GM12801 (cell line): Measurements from ENCODE around the gene DSCAM.

Experiments used
- TF ChIP-seq, protein P1 (sequence below): IDR thresholded peaks from one replicate; pipeline ENCODE4 v1.5.1; 2011; ENCODE audit warnings: control low read depth; ENCODE audit not compliant: insufficient read length; ENCODE audit errors: extremely low read depth

The DSCAM gene

DNA sequence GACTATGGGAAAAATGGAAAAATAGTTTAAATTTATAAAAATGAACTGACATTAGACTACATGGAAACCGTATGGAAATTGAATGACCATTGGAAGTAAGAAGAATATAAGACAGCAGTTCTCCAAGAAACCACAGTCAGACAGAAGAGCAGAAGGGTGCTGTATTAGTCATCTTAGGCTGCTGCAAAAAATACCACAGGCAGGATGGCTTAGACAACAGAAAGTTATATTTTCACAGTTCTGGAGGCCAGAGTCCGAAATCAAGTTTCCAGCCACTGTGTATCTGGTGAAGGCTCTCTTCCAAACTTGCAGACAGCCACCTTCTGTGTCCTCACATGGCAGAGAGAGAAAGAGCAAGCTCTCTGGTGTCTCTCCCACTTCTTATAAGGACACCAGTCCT, 175.2 kb downstream of the DSCAM start:
- TF ChIP-seq, protein P1, sequence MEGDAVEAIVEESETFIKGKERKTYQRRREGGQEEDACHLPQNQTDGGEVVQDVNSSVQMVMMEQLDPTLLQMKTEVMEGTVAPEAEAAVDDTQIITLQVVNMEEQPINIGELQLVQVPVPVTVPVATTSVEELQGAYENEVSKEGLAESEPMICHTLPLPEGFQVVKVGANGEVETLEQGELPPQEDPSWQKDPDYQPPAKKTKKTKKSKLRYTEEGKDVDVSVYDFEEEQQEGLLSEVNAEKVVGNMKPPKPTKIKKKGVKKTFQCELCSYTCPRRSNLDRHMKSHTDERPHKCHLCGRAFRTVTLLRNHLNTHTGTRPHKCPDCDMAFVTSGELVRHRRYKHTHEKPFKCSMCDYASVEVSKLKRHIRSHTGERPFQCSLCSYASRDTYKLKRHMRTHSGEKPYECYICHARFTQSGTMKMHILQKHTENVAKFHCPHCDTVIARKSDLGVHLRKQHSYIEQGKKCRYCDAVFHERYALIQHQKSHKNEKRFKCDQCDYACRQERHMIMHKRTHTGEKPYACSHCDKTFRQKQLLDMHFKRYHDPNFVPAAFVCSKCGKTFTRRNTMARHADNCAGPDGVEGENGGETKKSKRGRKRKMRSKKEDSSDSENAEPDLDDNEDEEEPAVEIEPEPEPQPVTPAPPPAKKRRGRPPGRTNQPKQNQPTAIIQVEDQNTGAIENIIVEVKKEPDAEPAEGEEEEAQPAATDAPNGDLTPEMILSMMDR = no peak

- TF ChIP-seq, protein P1 = no peak
Observed at GRCh38 chr21:40668555-40669275, 178.2 kb downstream of the DSCAM start.

- TF ChIP-seq, protein P1 = no peak
Observed at GRCh38 chr21:40667967-40668366, 179.0 kb downstream of the DSCAM start.

DNA sequence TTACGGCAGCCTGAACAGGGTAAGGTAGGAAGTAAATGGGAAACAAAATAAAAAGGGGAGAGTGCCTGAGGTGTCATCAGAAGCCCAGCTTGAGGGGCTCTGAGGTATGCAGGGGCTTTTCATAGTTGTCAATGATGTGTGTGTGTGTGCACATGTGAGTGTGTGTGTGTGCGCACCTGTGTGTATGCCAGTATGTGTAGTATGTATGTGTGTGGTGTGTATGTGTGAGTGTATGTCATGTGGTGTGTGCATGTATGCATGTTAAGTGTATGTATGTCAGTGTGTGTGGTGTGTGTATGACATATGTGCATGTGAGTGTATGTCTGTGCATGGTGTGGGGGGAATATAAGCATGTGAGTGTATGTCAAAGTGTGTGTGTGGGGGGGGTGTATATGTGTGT, 184.1 kb downstream of the DSCAM start:
- TF ChIP-seq, protein P1 = no peak

- TF ChIP-seq, protein P1 = no peak
Observed at GRCh38 chr21:40660461-40660860, 186.5 kb downstream of the DSCAM start.

DNA sequence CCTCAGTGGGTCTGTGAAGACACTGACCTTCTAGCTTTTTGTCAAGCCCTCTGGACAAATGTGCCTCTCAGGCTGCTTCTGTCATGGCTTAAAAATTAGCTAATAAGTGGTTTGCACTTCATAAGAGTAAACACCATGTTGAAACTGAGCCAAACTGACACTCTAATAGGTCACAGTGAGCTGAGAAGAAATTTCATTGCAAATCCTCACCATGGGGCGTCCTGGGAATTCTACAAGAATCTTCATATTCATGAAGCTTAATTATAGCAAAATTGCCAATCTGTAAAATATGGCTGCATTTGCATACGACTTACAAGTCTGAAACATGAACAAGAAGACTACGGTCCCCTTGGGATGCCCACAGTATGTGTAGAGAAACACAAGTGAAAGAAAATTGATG, 188.6 kb downstream of the DSCAM start:
- TF ChIP-seq, protein P1 = no peak

GRCh38 chr21:40652436-40652835, 194.5 kb downstream of the DSCAM start:
- TF ChIP-seq, protein P1 = no peak
